SK-N-SH (cell line): ENCODE results near the gene GFPT2. TPM values are rescaled to one million over a fixed set of nuclear protein-coding genes. Genes with fewer than 3 reads are reported as not detected.

ENCODE experiments used
- CTCF ChIA-PET: fragments of 300-600, 350-600 bp; formaldehyde crosslinking; extraction: SDS; loops from one replicate; lab custom pipeline; 2021; lab: Yijun Ruan, JAX
- POLR2A ChIA-PET: fragments of 350-600 bp; sonication (Branson Sonifier 250); formaldehyde crosslinking; extraction: SDS; loops from one replicate; lab custom pipeline; 2020; ENCODE audit warnings: antibody characterized with exemption, inconsistent platforms; lab: Yijun Ruan, JAX
- DNase-seq: peaks from one replicate; pipeline ENCODE4 v3.0.0; 2012
- H2AFZ ChIP-seq: fragments of 200-600 bp; sonication (generic); 2 replicates; pipeline ENCODE4 v1.8.1; 2016; ENCODE audit warnings: antibody characterized with exemption, mild to moderate bottlenecking, low read depth
- H3F3A ChIP-seq: fragments of 200-600 bp; sonication (generic); replicated peaks from 2 replicates; pipeline ENCODE3; 2016; ENCODE audit warnings: antibody characterized with exemption, mild to moderate bottlenecking; ENCODE audit not compliant: insufficient read depth
- H3K27ac ChIP-seq, 2 experiments: fragments of 200-500 bp in 1 of 2; fragments of 200-600 bp in 1 of 2; sonication (Bioruptor generic) in 1 of 2; sonication (generic), shearing (Covaris generic) in 1 of 2; 2 replicates each; pipeline versions ENCODE4 v1.5.1 to v1.6.1; 2014 to 2016; ENCODE audit warnings: low read depth in 2 of 2, inconsistent platforms in 1 of 2, low read length in 1 of 2, mild to moderate bottlenecking in 1 of 2, mixed read lengths in 1 of 2
- H3K27me3 ChIP-seq: fragments of 200-600 bp; sonication (generic), shearing (Covaris generic); 2 replicates; pipeline ENCODE4 v1.6.1; 2016; ENCODE audit warnings: mixed run types; ENCODE audit not compliant: insufficient read depth
- H3K36me3 ChIP-seq, 2 experiments: fragments of 200-500 bp in 1 of 2; fragments of 200-600 bp in 1 of 2; sonication (Bioruptor generic) in 1 of 2; sonication (generic) in 1 of 2; replicated peaks in 1 of 2; 2 replicates each; pipeline versions ENCODE3 to v1.5.1; 2014 to 2016; ENCODE audit warnings: low read length in 1 of 2, mild to moderate bottlenecking in 1 of 2; ENCODE audit not compliant: insufficient read depth in 2 of 2, control insufficient read depth in 1 of 2
- H3K4me1 ChIP-seq, 2 experiments: fragments of 200-500 bp in 1 of 2; fragments of 200-600 bp in 1 of 2; sonication (Bioruptor generic) in 1 of 2; sonication (generic), shearing (Covaris generic) in 1 of 2; 2 replicates each; pipeline versions ENCODE4 v1.5.1 to v1.6.1; 2014 to 2016; ENCODE audit warnings: low read depth in 1 of 2, low read length in 1 of 2, mixed run types in 1 of 2; ENCODE audit not compliant: insufficient read depth in 2 of 2, control insufficient read depth in 1 of 2
- H3K4me2 ChIP-seq: fragments of 200-600 bp; sonication (generic), shearing (Covaris generic); 2 replicates; pipeline ENCODE4 v1.6.1; 2017; ENCODE audit warnings: mixed run types
- H3K4me3 ChIP-seq, 2 experiments: fragments of 200-500 bp in 1 of 2; fragments of 200-600 bp in 1 of 2; sonication (Bioruptor generic) in 1 of 2; sonication (generic), shearing (Covaris generic) in 1 of 2; 2 replicates each; pipeline versions ENCODE4 v1.5.1 to v1.8.1; 2014 to 2016; ENCODE audit warnings: low read depth in 2 of 2, inconsistent platforms in 1 of 2, low read length in 1 of 2, mild to moderate bottlenecking in 1 of 2, mixed read lengths in 1 of 2, moderate library complexity in 1 of 2
- H3K79me2 ChIP-seq: fragments of 200-600 bp; sonication (generic); 2 replicates; pipeline ENCODE4 v1.8.1; 2017; ENCODE audit warnings: mild to moderate bottlenecking; ENCODE audit not compliant: insufficient read depth
- H3K9ac ChIP-seq: fragments of 200-600 bp; sonication (generic); 2 replicates; pipeline ENCODE4 v1.6.1; 2017; ENCODE audit warnings: mixed run types
- H3K9me2 ChIP-seq: fragments of 200-600 bp; sonication (generic); 2 replicates; pipeline ENCODE4 v1.6.1; 2017; ENCODE audit warnings: mixed run types
- H3K9me3 ChIP-seq: fragments of 200-600 bp; sonication (generic); 2 replicates; pipeline ENCODE4 v1.6.1; 2017; ENCODE audit warnings: mixed run types, mild to moderate bottlenecking, moderate library complexity
- H4K20me1 ChIP-seq: fragments of 200-600 bp; sonication (generic); 2 replicates; pipeline ENCODE4 v1.6.1; 2017; ENCODE audit warnings: mild to moderate bottlenecking, mixed run types; ENCODE audit not compliant: insufficient read depth
- CHD2 ChIP-seq: fragments of 150-350 bp; IDR thresholded peaks from 2 replicates; pipeline ENCODE4 v1.6.1; 2018; ENCODE audit warnings: low read length; ENCODE audit not compliant: partially characterized antibody
- ELF1 ChIP-seq: IDR thresholded peaks from 2 replicates; pipeline ENCODE4 v1.4.0; 2012
- EZH2phosphoT487 ChIP-seq: fragments of 200-600 bp; sonication (generic); IDR thresholded peaks from 2 replicates; pipeline ENCODE4 v1.6.1; 2017; ENCODE audit warnings: low read depth, mixed run types, mild to moderate bottlenecking, antibody characterized with exemption, moderate library complexity, borderline replicate concordance
- FOXM1 ChIP-seq: IDR thresholded peaks from 2 replicates; pipeline ENCODE4 v1.4.0; 2012; ENCODE audit warnings: low read depth, mild to moderate bottlenecking
- GATA2 ChIP-seq: sonication (generic); formaldehyde crosslinking; IDR thresholded peaks from 2 replicates; pipeline ENCODE4 v1.5.0; 2020; ENCODE audit warnings: mild to moderate bottlenecking, missing genetic modification reagents
- NFIC ChIP-seq: IDR thresholded peaks from 2 replicates; pipeline ENCODE4 v1.4.0; 2012; ENCODE audit warnings: borderline replicate concordance
- RAD21 ChIP-seq: IDR thresholded peaks from 2 replicates; pipeline ENCODE4 v1.6.1; 2012; ENCODE audit warnings: mild to moderate bottlenecking, low read length
- RCOR1 ChIP-seq: fragments of 150-350 bp; IDR thresholded peaks from 2 replicates; pipeline ENCODE4 v1.6.1; 2017; ENCODE audit warnings: antibody characterized with exemption, low read length
- RFX5 ChIP-seq: IDR thresholded peaks from 2 replicates; pipeline ENCODE4 v1.6.1; 2012; ENCODE audit warnings: mild to moderate bottlenecking, improper control_type of control experiment, low read length
- TCF12 ChIP-seq: IDR thresholded peaks from 2 replicates; pipeline ENCODE4 v1.4.0; 2012
- YY1 ChIP-seq: IDR thresholded peaks from 2 replicates; pipeline ENCODE4 v1.4.0; 2012; ENCODE audit warnings: low read depth, mild to moderate bottlenecking
- WGBS: methylation state at CpG from one replicate; pipeline ENCODE4 v1.1.6; 2017; ENCODE audit warnings: low lambda C conversion rate; 5-methylcytosine and 5-hydroxymethylcytosine counted together
- polyA plus RNA-seq, 3 experiments: library from polyadenylated mRNA; depleted of rRNA; stranded (reverse); fragments of >200 nt; gene quantifications; 2 replicates each; pipeline ENCODE4 v1.2.3, GENCODE V29; 2012
- TF ChIP-seq, protein P1 (sequence below): IDR thresholded peaks from 2 replicates; pipeline ENCODE4 v1.6.1; 2012; ENCODE audit warnings: mild to moderate bottlenecking, low read depth, low read length, moderate library complexity
- TF ChIP-seq, protein P2 (sequence below): IDR thresholded peaks from 2 replicates; pipeline ENCODE4 v1.4.0; 2012; ENCODE audit warnings: low read depth
- TF ChIP-seq, protein P3 (sequence below): fragments of 200-600 bp; sonication (generic); IDR thresholded peaks from 2 replicates; pipeline ENCODE4 v1.6.1; 2017; ENCODE audit warnings: antibody characterized with exemption, mild to moderate bottlenecking, moderate library complexity
- TF ChIP-seq, protein P4 (sequence below): fragments of 150-350 bp; IDR thresholded peaks from 2 replicates; pipeline ENCODE4 v1.6.1; 2016; ENCODE audit warnings: mild to moderate bottlenecking, low read depth, low read length
- TF ChIP-seq, protein P5 (sequence below): IDR thresholded peaks from 2 replicates; pipeline ENCODE4; 2012
- TF ChIP-seq, protein P6 (sequence below): fragments of 150-350 bp; IDR thresholded peaks from 2 replicates; pipeline ENCODE4 v1.6.1; 2017; ENCODE audit warnings: antibody characterized with exemption, low read length, low read depth, borderline replicate concordance

The GFPT2 gene
- polyA plus RNA-seq, 1 of the 3 experiments (the other 2 are of a cell fraction): 8.1 TPM

DNA sequence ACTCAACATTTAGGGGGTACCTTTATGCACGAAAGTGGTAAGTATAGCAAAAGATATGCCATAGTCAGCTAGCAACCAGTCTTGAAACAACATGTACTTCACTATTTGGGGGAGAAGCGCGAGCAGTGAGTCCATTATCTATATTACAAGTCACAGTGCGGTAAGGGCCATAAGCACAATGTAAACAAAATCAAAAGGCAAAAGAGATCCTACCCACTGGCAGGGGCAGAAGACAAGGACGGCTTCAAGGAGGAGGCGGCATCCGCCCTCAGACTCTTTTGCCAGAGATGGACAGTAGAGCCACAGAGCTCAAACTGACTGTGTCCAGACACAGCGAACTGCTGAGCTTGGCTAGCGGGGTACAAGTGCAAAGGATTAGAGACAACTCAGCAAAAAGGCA, 70.9 kb downstream of the GFPT2 start:
- CTCF ChIA-PET: interaction anchor here (1.1 to 1.8 kb wide), 4 partner anchors 10 to 120 kb away, joined by 3 to 7 read pairs (median 5); no protein-coding TSS in a partner anchor
- H3K79me2 ChIP-seq: peaks cover 42% of the 10 kb centered on the region
- peaks cover 28 to 35% of the 10 kb centered on the region in 2 experiments for H3K36me3 ChIP-seq
- 98% methylated on average over 9 of the region's 9 CpGs for WGBS
- no peak overlapping the region for H3K4me2 ChIP-seq
- DNase-seq: no peak
- no peak overlapping the region for H3K9ac ChIP-seq
- no peaks in the 10 kb centered on the region for H3K9me3 ChIP-seq
- POLR2A ChIA-PET: no interaction called here
- H3K4me1 ChIP-seq: peaks cover 0 to under 1% of the 10 kb centered on the region in 2 experiments; a peak in 1 of 4 replicates
- no peaks in the 10 kb centered on the region for H3K27me3 ChIP-seq
- TF ChIP-seq, protein P1, sequence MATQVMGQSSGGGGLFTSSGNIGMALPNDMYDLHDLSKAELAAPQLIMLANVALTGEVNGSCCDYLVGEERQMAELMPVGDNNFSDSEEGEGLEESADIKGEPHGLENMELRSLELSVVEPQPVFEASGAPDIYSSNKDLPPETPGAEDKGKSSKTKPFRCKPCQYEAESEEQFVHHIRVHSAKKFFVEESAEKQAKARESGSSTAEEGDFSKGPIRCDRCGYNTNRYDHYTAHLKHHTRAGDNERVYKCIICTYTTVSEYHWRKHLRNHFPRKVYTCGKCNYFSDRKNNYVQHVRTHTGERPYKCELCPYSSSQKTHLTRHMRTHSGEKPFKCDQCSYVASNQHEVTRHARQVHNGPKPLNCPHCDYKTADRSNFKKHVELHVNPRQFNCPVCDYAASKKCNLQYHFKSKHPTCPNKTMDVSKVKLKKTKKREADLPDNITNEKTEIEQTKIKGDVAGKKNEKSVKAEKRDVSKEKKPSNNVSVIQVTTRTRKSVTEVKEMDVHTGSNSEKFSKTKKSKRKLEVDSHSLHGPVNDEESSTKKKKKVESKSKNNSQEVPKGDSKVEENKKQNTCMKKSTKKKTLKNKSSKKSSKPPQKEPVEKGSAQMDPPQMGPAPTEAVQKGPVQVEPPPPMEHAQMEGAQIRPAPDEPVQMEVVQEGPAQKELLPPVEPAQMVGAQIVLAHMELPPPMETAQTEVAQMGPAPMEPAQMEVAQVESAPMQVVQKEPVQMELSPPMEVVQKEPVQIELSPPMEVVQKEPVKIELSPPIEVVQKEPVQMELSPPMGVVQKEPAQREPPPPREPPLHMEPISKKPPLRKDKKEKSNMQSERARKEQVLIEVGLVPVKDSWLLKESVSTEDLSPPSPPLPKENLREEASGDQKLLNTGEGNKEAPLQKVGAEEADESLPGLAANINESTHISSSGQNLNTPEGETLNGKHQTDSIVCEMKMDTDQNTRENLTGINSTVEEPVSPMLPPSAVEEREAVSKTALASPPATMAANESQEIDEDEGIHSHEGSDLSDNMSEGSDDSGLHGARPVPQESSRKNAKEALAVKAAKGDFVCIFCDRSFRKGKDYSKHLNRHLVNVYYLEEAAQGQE: no peak
- TF ChIP-seq NFIC (no peak), RFX5 (no peak), RAD21 (no peak), FOXM1 (no peak), ELF1 (no peak), YY1 (no peak), TCF12 (no peak), RCOR1 (no peak), CHD2 (no peak), GATA2 (CRISPR knock-in tag) (no peak), EZH2phosphoT487 (no peak)
- TF ChIP-seq, protein P2, sequence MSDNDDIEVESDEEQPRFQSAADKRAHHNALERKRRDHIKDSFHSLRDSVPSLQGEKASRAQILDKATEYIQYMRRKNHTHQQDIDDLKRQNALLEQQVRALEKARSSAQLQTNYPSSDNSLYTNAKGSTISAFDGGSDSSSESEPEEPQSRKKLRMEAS: no peak
- TF ChIP-seq, protein P3, sequence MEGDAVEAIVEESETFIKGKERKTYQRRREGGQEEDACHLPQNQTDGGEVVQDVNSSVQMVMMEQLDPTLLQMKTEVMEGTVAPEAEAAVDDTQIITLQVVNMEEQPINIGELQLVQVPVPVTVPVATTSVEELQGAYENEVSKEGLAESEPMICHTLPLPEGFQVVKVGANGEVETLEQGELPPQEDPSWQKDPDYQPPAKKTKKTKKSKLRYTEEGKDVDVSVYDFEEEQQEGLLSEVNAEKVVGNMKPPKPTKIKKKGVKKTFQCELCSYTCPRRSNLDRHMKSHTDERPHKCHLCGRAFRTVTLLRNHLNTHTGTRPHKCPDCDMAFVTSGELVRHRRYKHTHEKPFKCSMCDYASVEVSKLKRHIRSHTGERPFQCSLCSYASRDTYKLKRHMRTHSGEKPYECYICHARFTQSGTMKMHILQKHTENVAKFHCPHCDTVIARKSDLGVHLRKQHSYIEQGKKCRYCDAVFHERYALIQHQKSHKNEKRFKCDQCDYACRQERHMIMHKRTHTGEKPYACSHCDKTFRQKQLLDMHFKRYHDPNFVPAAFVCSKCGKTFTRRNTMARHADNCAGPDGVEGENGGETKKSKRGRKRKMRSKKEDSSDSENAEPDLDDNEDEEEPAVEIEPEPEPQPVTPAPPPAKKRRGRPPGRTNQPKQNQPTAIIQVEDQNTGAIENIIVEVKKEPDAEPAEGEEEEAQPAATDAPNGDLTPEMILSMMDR: no peak
- TF ChIP-seq, protein P4, sequence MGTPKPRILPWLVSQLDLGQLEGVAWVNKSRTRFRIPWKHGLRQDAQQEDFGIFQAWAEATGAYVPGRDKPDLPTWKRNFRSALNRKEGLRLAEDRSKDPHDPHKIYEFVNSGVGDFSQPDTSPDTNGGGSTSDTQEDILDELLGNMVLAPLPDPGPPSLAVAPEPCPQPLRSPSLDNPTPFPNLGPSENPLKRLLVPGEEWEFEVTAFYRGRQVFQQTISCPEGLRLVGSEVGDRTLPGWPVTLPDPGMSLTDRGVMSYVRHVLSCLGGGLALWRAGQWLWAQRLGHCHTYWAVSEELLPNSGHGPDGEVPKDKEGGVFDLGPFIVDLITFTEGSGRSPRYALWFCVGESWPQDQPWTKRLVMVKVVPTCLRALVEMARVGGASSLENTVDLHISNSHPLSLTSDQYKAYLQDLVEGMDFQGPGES: no peak
- TF ChIP-seq, protein P5, sequence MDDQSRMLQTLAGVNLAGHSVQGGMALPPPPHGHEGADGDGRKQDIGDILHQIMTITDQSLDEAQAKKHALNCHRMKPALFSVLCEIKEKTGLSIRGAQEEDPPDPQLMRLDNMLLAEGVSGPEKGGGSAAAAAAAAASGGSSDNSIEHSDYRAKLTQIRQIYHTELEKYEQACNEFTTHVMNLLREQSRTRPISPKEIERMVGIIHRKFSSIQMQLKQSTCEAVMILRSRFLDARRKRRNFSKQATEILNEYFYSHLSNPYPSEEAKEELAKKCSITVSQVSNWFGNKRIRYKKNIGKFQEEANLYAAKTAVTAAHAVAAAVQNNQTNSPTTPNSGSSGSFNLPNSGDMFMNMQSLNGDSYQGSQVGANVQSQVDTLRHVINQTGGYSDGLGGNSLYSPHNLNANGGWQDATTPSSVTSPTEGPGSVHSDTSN: no peak
- TF ChIP-seq, protein P6, sequence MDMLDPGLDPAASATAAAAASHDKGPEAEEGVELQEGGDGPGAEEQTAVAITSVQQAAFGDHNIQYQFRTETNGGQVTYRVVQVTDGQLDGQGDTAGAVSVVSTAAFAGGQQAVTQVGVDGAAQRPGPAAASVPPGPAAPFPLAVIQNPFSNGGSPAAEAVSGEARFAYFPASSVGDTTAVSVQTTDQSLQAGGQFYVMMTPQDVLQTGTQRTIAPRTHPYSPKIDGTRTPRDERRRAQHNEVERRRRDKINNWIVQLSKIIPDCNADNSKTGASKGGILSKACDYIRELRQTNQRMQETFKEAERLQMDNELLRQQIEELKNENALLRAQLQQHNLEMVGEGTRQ: no peak
- no peaks in the 10 kb centered on the region for H3K9me2 ChIP-seq
- H3K4me3 ChIP-seq: no peak overlapping the region
- H3K27ac ChIP-seq: no peak overlapping the region
- no peaks in the 10 kb centered on the region for H3F3A ChIP-seq
- no peaks in the 10 kb centered on the region for H4K20me1 ChIP-seq
- H2AFZ ChIP-seq: no peak overlapping the region
